Fibroblast of the conjunctiva (primary cell): ENCODE data around the gene MYOC.
"Not testable (repeated sequence)": the region's sequence is repeated elsewhere in the genome, so short reads cannot be mapped to it uniquely, and the experiment has no call there.

Source experiments
- DNase-seq: peaks from one replicate; pipeline ENCODE4 v3.0.0-alpha.2; 2010; ENCODE audit warnings: low read depth

Gene MYOC

DNA sequence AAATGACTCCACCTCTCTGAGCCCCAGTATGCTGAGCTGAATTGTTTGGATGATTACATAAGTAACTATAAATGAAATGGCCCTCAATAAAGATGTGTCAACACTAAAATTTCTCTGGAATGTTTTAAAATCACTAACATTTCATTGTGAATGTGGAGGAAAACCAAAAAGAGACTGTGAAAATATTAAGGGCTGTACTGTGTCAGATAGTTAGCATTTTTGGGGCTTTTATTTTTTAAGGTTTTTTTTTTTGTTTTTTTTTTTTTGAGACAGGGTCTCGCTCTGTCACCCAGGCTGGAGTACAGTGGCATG is 6.3 kb downstream of the MYOC start:
- no peak for DNase-seq

DNA sequence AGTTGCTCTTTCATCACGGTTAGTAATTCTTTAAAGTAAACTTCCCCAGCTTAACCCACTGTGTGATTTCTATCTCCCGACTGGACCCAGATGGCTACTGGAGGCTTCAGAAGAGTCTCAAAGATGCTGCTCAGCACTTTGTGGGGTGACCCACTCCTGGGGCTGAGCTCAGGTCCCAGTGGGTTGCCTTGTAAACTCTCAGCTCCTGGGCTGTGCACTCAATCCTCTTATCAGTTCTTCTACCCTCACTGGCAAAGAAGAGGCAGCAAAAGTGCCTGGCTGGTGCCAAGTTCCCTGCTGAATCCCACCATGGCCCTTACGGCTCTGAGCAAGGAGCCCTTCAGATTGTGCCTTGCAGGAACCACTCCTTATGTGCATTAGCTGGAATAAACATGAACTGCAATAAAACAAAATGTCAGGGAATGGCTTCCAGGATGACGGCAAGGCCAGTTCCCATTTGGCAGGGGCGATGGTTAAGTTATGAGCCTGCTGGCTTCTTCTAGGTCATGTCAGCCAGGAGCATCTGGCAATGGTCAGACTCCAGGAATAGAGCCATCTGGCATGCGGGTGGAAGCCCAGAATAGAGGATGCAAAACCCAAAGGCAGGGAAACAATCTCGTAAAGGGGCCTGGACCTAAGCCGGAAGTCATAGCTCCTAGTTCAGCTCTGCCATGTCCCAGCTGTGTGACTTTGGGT is 6.8 kb downstream of the MYOC start:
- peak; percentile 49 for DNase-seq

DNA sequence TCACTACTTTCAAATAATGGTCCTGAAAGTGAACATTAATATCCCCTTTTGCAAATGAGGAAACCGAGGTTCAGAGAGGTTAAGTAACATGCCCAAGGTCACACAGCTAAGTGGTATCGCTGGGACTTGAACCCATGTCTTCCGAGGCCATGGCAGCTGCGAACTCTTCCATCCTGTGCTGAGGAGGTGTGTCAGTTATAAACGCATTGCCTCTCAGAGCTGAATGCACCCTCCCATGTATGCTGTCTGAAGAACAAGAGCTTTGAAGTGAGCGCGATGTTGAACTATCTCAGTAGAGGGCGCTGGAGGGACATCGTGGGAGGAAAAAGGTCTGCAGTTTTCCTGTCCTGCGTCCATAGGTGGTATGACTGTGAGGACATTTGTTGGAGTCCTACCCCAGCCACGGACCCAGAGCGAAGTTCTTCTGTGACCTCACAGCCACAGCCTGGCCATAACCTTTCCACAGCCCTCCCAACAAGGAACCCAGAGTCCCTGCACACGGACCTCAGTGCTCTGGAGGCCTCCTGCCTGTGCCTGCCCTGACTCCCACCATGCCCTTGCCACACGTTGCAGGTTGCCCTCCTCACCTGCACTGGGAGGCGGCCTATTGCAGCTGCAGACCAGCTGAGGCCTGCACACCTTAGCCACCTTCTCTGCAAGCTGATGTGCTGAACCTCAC is 7.5 kb downstream of the MYOC start:
- DNase-seq = peak; percentile 77

DNA sequence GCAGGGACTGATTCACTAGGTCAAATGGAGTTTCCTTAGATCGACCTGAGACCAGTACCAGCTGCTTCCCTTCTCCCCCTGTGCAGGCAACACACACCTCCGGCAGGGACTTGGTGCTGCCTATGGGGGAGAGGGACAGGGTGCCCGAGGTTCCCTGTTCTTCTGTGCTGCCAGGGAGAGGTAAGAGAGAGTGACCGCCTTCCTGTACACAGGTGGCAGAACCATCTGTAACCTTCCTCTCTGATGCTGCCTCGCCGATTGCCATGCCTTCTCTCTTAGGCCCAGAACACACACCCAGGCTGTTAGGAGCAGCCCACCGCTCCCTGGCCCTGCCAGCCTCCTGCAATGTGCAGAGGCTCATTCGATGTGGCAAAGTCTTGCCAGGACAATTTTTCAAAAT is 9.3 kb downstream of the MYOC start:
- no peak for DNase-seq

DNA sequence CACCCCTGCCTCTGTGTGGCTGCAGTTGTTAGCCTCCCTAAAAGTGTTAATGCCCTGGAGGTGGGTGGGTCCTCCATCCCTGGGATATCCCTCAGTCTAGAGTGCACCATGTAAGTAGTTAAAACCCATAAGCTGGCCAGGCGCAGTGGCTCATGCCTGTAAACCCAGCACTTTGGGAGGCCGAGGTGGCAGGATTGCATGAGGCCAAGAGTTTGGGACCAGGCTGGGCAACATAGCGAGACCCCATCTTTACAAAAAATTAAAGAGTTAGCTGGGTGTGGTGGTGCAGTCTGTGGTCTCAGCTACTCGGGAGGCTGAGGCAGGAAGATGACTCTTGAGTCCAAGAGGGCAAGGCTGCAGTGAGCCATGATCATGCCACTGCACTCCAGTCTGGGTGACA is 10.3 kb downstream of the MYOC start:
- DNase-seq = no peak

DNA sequence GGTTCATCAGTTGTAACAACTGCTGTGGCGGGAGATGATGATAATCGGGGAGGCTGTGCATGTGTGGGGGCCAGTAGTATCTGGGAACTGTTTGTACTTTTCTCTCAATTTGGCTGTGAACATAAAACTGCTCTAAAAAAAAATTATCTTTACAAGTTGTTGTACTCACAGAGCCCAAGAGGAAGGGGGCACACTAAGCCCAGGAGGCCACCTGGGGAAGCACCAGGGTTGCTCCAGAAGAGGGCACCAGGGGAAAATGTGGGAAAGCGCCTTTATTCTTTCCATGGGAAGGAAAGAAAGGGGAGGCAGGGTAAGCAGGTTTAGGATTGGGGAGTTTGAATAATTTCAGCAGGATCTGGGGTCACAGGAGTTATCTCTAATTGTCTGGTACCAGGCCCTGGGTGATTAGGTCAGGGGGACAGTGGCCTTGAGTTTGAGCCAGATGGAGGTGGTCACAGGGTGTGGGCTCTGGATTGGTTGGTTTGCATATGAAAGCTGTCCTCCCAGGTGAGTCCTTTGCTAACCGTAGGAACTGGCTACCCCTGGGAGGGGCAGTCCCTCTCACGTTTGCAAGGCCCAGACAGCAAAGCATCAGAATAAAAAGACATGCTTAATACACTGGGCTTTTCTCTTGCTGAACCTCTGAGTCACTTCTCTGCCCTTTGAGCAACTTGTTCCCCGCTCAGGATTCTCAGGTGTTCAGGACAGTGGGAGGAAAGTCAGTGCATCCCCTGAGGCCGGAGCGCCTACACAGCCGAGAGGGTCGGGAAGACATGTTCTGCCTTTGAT is 11.2 kb downstream of the MYOC start:
- no peak for DNase-seq

DNA sequence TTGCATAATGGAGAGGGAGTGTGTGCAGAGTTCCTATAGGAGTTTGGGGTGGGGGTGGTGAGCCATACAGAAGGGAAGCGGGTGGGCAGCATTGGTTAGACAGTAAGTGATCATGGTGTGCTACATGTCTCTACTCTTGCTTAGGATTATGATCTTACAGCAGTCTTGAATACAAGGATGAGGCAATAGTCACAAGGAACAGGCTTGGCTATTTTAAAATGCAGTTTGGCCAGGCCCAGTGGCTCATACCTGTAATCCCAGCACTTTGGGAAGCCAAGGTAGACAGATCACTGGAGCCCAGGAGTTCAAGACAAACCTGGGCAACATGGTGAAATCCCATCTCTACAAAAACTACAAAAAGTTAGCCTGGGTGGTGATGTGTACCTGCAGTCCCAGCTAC is 12.3 kb downstream of the MYOC start:
- DNase-seq = no peak

DNA sequence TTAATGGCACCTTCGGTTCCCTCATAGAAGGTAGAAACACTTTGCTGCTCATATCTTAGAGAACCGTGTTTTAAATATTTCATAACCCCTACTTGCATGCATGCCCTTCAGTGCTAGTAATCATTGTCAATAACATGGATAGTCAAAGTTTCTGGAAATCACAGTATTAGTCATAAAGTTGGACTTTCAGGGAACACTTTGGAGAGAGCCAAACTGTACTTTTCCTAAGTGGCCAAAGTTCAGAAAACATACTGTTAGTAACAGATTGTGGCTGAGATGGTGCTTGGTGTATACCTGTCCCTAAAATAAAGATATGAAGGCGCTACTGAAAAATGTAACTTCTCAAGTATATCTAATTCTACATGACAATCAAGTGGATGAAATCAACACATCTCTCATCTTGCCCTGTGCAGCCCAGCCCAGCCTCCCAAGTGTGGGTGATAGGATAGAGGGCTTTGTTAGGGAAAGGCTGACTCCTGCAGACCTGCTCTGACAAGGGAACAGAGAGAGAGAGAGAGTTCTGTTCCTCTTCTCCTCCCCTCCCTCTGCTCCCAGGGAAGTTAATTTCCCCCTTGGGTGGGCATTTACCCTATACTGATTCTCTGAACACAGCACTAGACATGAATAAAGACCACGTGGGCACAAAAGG is 14.4 kb downstream of the MYOC start:
- no peak for DNase-seq

DNA sequence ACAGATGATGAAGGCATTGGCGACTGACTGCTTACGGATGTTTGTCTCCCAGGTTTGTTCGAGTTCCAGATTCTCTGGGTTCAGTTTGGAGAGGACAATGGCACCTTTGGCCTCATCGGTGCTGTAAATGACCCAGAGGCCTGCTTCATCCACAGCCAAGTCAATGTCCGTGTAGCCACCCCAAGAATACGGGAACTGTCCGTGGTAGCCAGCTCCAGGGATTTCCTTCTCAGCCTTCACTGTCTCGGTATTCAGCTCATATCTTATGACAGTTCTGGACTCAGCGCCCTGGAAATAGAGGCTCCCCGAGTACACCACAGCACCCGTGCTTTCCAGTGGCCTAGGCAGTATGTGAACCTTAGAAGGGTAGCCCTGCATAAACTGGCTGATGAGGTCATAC is 16.3 kb downstream of the MYOC start:
- DNase-seq = no peak

DNA sequence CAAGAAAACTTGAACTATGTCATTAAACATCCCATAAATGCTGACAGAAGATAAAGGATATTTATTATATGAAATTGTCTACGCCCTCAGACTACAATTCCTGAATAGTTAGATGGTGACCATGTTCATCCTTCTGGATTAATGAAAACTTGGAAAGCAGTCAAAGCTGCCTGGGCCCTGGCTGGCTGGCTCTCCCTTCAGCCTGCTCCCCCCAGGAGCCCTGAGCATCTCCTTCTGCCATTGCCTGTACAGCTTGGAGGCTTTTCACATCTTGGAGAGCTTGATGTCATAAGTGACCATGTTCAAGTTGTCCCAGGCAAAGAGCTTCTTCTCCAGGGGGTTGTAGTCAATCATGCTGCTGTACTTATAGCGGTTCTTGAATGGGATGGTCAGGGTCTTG is 16.8 kb downstream of the MYOC start:
- no peak for DNase-seq

DNA sequence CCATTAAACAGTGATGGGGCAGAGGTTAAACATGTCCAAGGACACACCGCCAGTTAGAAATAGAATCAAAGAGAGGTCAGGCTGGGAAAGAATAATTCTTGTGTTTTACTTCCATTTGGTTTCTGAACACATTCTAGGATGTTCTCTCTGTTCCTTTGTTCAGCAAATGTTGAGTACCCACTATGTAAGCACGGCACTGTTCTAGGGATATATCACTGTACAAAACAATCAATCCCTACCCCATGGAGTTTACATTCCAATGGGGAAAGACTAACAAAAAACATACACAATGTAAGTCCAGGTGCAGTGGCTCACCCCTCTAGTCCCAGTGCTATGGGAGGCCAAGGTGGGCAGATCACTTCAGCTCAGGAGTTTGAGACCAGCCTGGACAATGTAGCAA is 24.3 kb downstream of the MYOC start:
- no peak for DNase-seq

DNA sequence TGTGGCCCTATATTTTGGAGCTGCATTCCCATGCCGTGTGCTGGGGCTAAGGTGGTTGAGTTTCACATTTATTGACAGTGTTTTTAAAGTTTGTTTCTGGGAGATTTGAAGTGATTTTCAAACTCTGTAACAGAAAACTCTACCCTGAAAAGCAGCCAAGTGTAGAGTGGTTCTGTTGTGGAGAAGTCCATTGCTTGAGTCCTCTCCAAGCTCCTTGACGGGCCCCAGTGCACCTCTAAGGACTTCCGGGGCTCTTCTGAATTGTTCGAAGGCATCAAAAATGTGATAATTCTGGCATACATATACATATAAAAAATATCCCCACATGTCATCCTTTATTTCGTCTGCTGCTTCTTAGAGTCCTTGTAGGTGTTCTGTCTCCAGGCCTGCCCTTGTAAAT is 25.5 kb downstream of the MYOC start:
- no peak for DNase-seq

DNA sequence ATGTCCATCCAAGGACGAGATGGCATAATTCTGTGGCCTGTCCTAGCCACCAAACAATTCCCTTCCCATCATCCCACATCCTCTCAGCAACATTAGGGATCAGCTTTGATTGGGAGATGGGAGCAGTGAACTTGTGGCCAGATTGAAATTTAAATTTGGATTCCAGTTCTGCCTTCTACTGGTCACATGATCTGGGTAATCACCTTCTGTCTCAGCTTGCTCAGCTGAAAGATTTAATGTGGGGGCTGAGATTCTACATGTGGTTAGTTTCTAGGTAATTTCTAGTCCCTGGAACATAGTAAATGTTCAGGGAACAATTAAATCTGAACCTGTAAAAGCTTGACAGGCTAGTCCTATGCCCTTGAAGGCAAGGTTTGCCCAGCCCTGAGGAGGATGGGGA is 27.3 kb downstream of the MYOC start:
- DNase-seq = no peak

DNA sequence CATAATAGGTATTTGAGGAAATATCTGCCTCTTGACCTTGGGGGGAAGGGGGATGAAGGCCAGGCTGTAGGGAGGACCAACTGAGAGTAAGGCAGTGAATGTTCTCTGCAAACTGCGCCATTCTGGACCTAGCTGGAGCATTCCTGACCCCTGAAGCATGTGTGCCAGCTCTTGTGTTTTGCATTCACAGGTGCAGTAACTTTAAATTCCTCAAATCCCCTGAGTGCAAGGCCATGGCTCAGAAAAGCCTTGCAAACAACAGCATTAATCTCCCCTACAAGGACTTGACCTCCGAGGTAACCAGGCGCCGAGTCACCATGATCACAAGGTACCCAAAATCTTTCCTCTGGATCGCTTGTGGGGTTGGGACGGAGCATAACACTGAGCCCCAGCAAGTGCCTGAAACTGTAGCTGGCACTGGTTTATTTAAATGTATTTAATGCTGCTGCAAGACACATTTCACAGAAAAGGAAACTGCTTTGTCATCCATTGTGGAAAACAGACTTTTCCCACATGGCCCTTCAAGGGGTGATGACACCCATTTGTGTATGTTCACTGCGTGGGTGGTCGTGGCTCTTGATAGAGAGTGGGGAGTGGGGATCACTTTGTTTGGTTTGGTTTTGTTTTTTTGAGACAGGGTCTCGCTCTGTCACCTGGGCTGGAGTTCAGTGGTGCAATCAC is 28.7 kb downstream of the MYOC start:
- no peak for DNase-seq

DNA sequence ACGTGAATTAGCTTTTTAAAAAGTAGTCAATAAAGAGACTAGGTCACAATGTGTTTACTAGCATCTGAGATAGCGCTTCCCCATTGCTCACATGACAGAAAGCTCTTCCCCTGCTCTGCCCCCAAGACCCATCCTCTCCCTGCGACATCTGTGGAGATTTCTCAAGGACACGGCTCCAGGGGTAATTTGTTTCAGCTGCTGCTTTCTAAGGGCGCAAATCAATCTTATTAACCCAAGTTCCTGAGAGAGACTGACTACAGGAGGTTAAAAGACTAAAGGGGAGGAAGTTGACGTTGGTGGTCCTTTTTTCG is 30.4 kb downstream of the MYOC start, which contains the start of gene MYOCOS:
MYOCOS (plus strand) TSS at position 92 of the 311 bp plus-strand sequence. CDS start 1,641 bp downstream, outside the sequence.
- no peak for DNase-seq

DNA sequence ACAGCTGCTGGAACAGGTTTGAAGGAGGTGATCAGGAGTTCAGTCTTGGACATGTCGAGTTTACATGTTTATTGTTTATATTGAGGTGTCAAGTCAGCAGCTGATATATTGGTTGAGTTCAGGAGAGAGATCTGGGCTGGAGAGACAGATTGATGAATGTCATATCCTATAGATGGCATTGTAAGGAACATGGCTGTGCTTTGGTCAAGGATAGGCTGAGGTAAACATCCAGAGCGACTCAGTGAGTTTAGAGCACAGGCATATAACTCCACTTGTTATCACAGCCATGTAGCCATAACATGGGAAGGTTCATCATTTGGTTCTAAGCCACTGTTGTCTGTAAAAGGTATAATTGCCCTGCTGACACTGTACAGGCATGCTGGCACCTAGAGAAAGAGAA is 35.9 kb downstream of the MYOC start:
- no peak for DNase-seq

DNA sequence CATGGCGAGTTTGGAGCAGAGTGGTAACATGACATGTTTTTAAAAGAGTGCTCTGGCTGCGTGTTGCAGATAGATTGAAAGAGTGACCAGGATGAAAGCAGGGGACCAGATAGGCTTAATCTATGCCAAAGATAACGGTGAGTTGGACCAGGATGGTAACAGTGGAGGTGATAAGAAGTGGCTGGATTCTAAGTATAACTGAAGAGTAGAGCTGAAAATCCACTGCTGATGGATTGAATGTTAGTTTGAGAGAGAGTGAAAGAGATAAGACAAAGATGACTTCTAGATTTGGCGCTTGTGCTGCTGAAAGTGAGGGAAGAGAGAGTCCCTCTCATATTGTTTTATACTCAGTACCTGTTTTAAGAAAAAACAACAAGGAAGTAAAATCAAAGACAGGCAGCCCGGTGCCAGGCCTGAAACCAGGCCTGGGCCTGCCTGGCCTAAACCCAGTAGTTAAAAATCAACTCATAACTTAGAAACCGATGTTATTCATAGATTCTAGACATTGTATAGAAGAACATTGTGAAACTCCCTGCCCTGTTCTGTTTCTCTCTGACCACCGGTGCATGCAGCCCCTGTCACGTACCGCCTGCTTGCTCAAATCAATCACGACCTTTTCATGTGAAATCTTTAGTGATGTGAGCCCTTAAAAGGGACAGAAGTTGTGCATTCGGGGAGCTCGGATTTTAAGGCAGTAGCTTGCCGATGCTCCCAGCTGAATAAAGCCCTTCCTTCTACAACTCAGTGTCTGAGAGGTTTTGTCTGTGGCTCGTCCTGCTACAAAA is 37.2 kb downstream of the MYOC start:
- not testable (repeated sequence) for DNase-seq

DNA sequence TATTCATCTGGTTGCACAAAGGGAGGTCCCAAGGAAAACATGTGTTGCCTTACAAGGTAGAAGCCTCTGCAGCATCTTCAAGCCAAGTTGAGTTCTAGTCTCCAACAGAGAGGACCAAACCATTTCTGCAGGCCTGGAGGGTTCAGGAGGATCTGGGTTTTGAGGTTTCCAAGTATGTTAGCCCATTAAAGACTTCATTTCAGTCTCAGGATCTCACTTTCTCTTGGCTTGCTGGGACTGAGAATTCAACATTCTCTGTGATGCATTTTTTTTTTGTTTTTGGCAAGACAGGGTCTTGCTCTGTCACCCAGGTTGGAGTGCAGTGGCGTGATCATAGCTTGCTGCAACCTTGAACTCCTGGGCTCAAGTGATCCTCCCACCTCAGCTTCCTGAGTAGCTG is 39.2 kb downstream of the MYOC start:
- DNase-seq = no peak

DNA sequence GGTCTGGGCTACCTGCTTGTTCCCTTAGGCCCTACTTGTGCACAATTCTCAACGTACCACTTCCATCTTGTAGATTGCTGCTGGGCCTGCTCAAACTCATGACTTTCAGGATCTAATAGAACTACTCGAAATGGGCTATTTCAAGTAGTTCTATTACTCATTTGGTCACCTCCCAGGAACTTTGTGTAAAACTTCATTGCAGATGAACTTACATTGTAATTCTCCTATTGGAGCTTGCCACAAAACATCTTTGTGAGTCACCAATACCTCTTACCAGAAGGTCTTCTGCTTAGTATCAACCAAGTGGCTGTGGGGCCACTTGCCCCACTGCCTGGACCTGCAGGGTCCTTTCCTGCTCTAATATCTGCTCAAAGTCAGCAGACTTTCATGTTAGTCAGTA is 41.2 kb downstream of the MYOC start:
- DNase-seq = no peak

DNA sequence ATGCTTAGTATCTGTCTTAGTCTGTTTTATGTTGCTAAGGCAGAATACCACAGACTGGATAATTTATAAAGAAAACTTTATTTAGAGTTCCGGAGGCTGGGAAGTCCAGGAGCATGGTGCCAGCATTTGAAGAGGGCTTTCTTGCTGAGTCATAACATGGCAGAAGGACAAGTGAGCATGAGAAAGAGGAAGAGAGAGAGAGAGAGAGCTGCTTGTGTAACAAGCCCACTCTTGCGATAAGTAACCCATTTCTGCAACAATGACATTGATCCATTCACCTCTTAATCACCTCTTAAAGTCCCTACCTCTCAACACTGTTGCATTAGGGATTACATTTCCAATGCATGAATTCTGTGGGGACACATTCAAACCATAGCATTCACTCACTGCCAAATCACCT is 42.1 kb downstream of the MYOC start:
- DNase-seq = no peak

DNA sequence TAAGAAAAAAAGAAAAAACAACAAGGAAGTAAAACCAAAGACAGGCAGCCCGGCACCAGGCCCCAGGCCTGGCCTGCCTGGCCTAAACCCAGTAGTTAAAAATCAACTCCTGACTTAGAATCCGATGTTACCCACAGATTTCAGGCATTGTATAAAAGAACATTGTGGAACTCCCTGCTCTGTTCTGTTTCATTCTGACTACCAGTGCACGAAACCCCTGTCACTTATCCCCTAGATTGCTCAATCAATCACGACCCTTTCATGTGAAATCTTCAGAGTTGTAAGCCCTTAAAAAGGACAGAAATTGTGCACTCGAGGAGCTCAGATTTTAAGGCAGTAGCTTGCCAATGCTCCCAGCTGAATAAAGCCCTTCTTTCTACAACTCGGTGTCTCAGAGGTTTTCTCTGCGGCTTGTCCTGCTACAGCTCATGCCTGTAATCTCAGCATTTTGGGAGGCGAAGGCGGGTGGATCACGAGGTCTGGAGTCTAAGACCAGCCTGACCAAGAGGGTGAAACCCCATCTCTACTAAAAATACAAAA is 46.0 kb downstream of the MYOC start:
- no peak for DNase-seq
